HepG2 (cell line): ENCODE data around the gene SGMS1. TPM values are rescaled to one million over a fixed set of nuclear protein-coding genes. Genes with fewer than 3 reads are reported as not detected.

ENCODE experiments used
- ATAC-seq: fragments of 200-7000 bp; cut with Tn5 transposase; 3 replicates; pipeline ENCODE4 v1.9.1; 2020; ENCODE audit warnings: mild to moderate bottlenecking, moderate library complexity
- BruUV-seq: library from RNA; stranded (reverse); fragments of 400-500 nt; replicated peaks from 2 replicates; lab custom pipeline; 2021; lab: Mats Ljungman, UMichigan
- CTCF ChIA-PET: fragments of 300-600 bp; formaldehyde crosslinking; extraction: SDS; loops from one replicate; lab custom pipeline; 2021; ENCODE audit warnings: low total read pairs, inconsistent platforms, low intra/inter-chr PET ratio; lab: Yijun Ruan, JAX
- POLR2A ChIA-PET: fragments of 350-600 bp; sonication (Branson Sonifier 250); formaldehyde crosslinking; loops from one replicate; lab custom pipeline; 2020; ENCODE audit warnings: antibody characterized with exemption, inconsistent platforms; lab: Yijun Ruan, JAX
- DNase-seq: peaks from one replicate; pipeline ENCODE4 v3.0.0-alpha.2; 2015; ENCODE audit warnings: low spot score
- FAIRE-seq: peaks from 3 replicates; lab custom pipeline; 2011; peaks lifted over from hg19 to GRCh38; lab: Jason Lieb, UNC
- H2AFZ ChIP-seq: one replicate; pipeline ENCODE4 v1.6.1; 2011; ENCODE audit warnings: low read length, inconsistent platforms
- H3K27ac ChIP-seq: fragments of 300-600 bp; 3 replicates; pipeline ENCODE4 v1.8.0; 2011; ENCODE audit warnings: mixed run types, mild to moderate bottlenecking, mixed read lengths, low read length, inconsistent platforms; ENCODE audit not compliant: insufficient read depth; ENCODE audit errors: extremely low read length
- H3K27me3 ChIP-seq, 2 experiments: fragments of 200-600 bp in 1 of 2; 2 replicates in 1 of 2; 3 replicates in 1 of 2; pipeline versions ENCODE4 v1.6.0 to v1.8.0; 2011; ENCODE audit warnings: low read length in 2 of 2, mild to moderate bottlenecking in 2 of 2, moderate library complexity in 2 of 2, inconsistent platforms in 1 of 2; ENCODE audit not compliant: insufficient read depth in 2 of 2, control insufficient read depth in 1 of 2
- H3K36me3 ChIP-seq, 2 experiments: fragments of 200-600 bp in 1 of 2; replicated peaks in 1 of 2; 2 replicates in 1 of 2; 3 replicates in 1 of 2; pipeline versions ENCODE4 v1.5.1 to v1.8.0; 2011; ENCODE audit warnings: low read length in 2 of 2, inconsistent platforms in 1 of 2; ENCODE audit not compliant: insufficient read depth in 2 of 2, control insufficient read depth in 1 of 2
- H3K4me1 ChIP-seq: 2 replicates; pipeline ENCODE4 v1.5.1; 2012; ENCODE audit warnings: low read length, inconsistent platforms; ENCODE audit not compliant: insufficient read depth
- H3K4me2 ChIP-seq: 2 replicates; pipeline ENCODE4 v1.6.0; 2011; ENCODE audit warnings: low read depth, low read length, inconsistent platforms
- H3K4me3 ChIP-seq, 3 experiments: fragments of 200-600 bp in 1 of 3; sonication (generic), shearing (Covaris generic) in 1 of 3; replicated peaks in 1 of 3; 2 replicates each; pipeline ENCODE4 v1.5.1; 2011 to 2016; ENCODE audit warnings: low read length in 3 of 3, inconsistent platforms in 2 of 3, low read depth in 2 of 3, mild to moderate bottlenecking in 2 of 3, control low read depth in 1 of 3, mixed read lengths in 1 of 3; ENCODE audit not compliant: insufficient read depth in 1 of 3
- H3K79me2 ChIP-seq: one replicate; pipeline ENCODE4 v1.6.1; 2011; ENCODE audit warnings: low read length, inconsistent platforms; ENCODE audit not compliant: insufficient read depth
- H3K9ac ChIP-seq: 2 replicates; pipeline ENCODE4 v1.6.0; 2011; ENCODE audit warnings: mild to moderate bottlenecking, low read depth, low read length, inconsistent platforms; ENCODE audit not compliant: insufficient read depth
- H3K9me3 ChIP-seq: 2 replicates; pipeline ENCODE4 v1.5.1; 2012; ENCODE audit warnings: mild to moderate bottlenecking, low read length
- H4K20me1 ChIP-seq: 2 replicates; pipeline ENCODE4 v1.6.0; 2011; ENCODE audit warnings: inconsistent platforms, mild to moderate bottlenecking, low read length, moderate library complexity; ENCODE audit not compliant: insufficient read depth
- ARNT2 ChIP-seq: sonication (generic); formaldehyde crosslinking; IDR thresholded peaks from 2 replicates; pipeline ENCODE4 v1.8.0; 2022; ENCODE audit warnings: mild to moderate bottlenecking, low read depth, missing genetic modification reagents, moderate library complexity
- ATF7 ChIP-seq, 2 experiments: fragments of 450-650 bp in 1 of 2; sonication (generic) in 1 of 2; formaldehyde crosslinking in 1 of 2; IDR thresholded peaks; 2 replicates each; pipeline versions ENCODE4 v1.4.0 to v1.6.1; 2016 to 2020; ENCODE audit warnings: antibody characterized with exemption in 1 of 2, mild to moderate bottlenecking in 1 of 2, missing genetic modification reagents in 1 of 2
- EZH2 ChIP-seq: conservative IDR thresholded peaks from 2 replicates; pipeline ENCODE4 v1.6.1; 2012; ENCODE audit warnings: mild to moderate bottlenecking, low read depth, low read length, moderate library complexity
- KDM5B ChIP-seq: sonication (generic); formaldehyde crosslinking; IDR thresholded peaks from 2 replicates; pipeline ENCODE4 v1.4.0; 2020; ENCODE audit warnings: missing genetic modification reagents, mild to moderate bottlenecking, borderline replicate concordance
- KIAA2018 ChIP-seq: sonication (generic); formaldehyde crosslinking; IDR thresholded peaks from 2 replicates; pipeline ENCODE4 v1.5.0; 2020; ENCODE audit warnings: mild to moderate bottlenecking, missing genetic modification reagents, borderline replicate concordance
- NFE2 ChIP-seq: sonication (generic); formaldehyde crosslinking; IDR thresholded peaks from 2 replicates; pipeline ENCODE4 v1.4.0; 2020; ENCODE audit warnings: missing genetic modification reagents
- PHF21A ChIP-seq: sonication (generic); formaldehyde crosslinking; IDR thresholded peaks from 2 replicates; pipeline ENCODE4 v1.5.0; 2020; ENCODE audit warnings: mild to moderate bottlenecking, missing genetic modification reagents
- POLR2G ChIP-seq: fragments of 200-400 bp; formaldehyde crosslinking; IDR thresholded peaks from 2 replicates; pipeline ENCODE4 v1.6.1; 2018; ENCODE audit warnings: mild to moderate bottlenecking, low read depth, low read length, moderate library complexity
- SP4 ChIP-seq: sonication (generic); formaldehyde crosslinking; IDR thresholded peaks from 2 replicates; pipeline ENCODE4 v1.8.1; 2023; ENCODE audit warnings: mild to moderate bottlenecking, missing genetic modification reagents
- STAT5B ChIP-seq: sonication (generic); formaldehyde crosslinking; IDR thresholded peaks from 2 replicates; pipeline ENCODE4 v1.4.0; 2020; ENCODE audit warnings: missing genetic modification reagents
- TIGD3 ChIP-seq: sonication (generic); formaldehyde crosslinking; IDR thresholded peaks from 2 replicates; pipeline ENCODE4 v1.5.1; 2020; ENCODE audit warnings: mild to moderate bottlenecking, missing genetic modification reagents, borderline replicate concordance
- YY1 ChIP-seq: IDR thresholded peaks from 2 replicates; pipeline ENCODE4 v1.6.1; 2011; ENCODE audit warnings: low read length, low read depth, moderate library complexity, mild to moderate bottlenecking; ENCODE audit not compliant: insufficient read depth, insufficient replicate concordance
- ZBTB8A ChIP-seq: sonication (generic); formaldehyde crosslinking; IDR thresholded peaks from 2 replicates; pipeline ENCODE4 v1.4.0; 2020; ENCODE audit warnings: mild to moderate bottlenecking, low read depth, missing genetic modification reagents, borderline replicate concordance
- ZNF563 ChIP-seq: sonication (generic); formaldehyde crosslinking; IDR thresholded peaks from 2 replicates; pipeline ENCODE4 v1.8.0; 2022; ENCODE audit warnings: mild to moderate bottlenecking, moderate library complexity, missing genetic modification reagents
- WGBS: methylation state at CpG from one replicate; pipeline ENCODE4 v1.1.6; 2017; ENCODE audit warnings: low lambda C conversion rate; 5-methylcytosine and 5-hydroxymethylcytosine counted together
- in situ Hi-C: cut with HindIII; loops from 2 replicates; pipeline ENCODE4 v1.10.0; 2017; ENCODE audit warnings: low pct_unique_long_range_greater_than_20kb; ENCODE audit not compliant: extremely low pct_ligation_motif_present
- intact Hi-C: fragments of 100-400 bp; cut with micrococcal nuclease; formaldehyde crosslinking; loops from one replicate; pipeline ENCODE4 v1.10.0; 2022; ENCODE audit not compliant: unreplicated experiment
- polyA plus RNA-seq, 8 experiments: library from polyadenylated mRNA; depleted of rRNA in 3 of 8; stranded (reverse) in 7 of 8; unstranded in 1 of 8; fragments of >200 nt; fragmentation: Illumina TruSeq in 4 of 8; extraction: Trizol in 4 of 8; gene quantifications; 2 replicates each; pipeline versions ENCODE4 v1.2.1 to v1.2.3, GENCODE V29; 2011 to 2016; ENCODE audit warnings: low read depth in 4 of 8, missing spikeins in 1 of 8, mixed read lengths in 1 of 8; ENCODE audit not compliant: insufficient read depth in 1 of 8
- total RNA-seq, 5 experiments: library from RNA; depleted of rRNA; stranded (reverse); fragments of >200 nt; fragmentation: Illumina TruSeq; extraction: Trizol; gene quantifications; 2 replicates each; pipeline ENCODE4 v1.2.3, GENCODE V29; 2016; ENCODE audit warnings: low read depth in 1 of 5

The SGMS1 gene
- total and polyA plus RNA-seq, 2 of the 13 experiments (the other 11 are each of a cell fraction or from before 2014, with no cell fraction given), result 6.5 to 15.1 TPM

GRCh38 chr10:50624866-50625501 is 1.2 kb upstream of the SGMS1 start:
- CTCF ChIA-PET, result interaction anchor here (1.3 to 1.4 kb wide), 2 partner anchors 63 to 257 kb away, joined by 4 to 8 read pairs; no protein-coding TSS in a partner anchor
- TSS peak; percentile 62 for BruUV-seq
- TF ChIP-seq PHF21A (no peak; the same call in none of the 2 replicates), YY1 (peak; percentile 92), EZH2 (no peak), ARNT2 (peak; percentile 56; the same call in 1 of the 2 replicates), STAT5B (CRISPR knock-in tag) (no peak), NFE2 (CRISPR knock-in tag) (no peak), POLR2G (peak; percentile 85), KDM5B (peak; percentile 85; the same call in 1 of the 2 replicates), TIGD3 (CRISPR knock-in tag) (no peak), ATF7 (IDR thresholded peaks at IDR 0.05) (no peak), ATF7 (CRISPR knock-in tag; IDR thresholded peaks at IDR 0.05) (no peak), KIAA2018 (no peak), SP4 (CRISPR knock-in tag) (no peak), ZNF563 (CRISPR knock-in tag) (peak; percentile 92), ZBTB8A (no peak)

More at GRCh38 chr10:50624866-50625501, 1.2 kb upstream of the SGMS1 start:
- FAIRE-seq (peak; percentile 15), ATAC-seq (peak; percentile 78), DNase-seq (peak; percentile 81)
- WGBS, result 1% methylated on average over 14 of the region's 58 CpGs
- peak overlapping the region; percentile 64 to 88 (median 86) for H3K4me3 ChIP-seq
- H3K36me3 ChIP-seq, result no peaks in the 10 kb centered on the region
- POLR2A ChIA-PET, result interaction anchor here (0.7 to 4.6 kb wide), 21 partner anchors 9 to 257 kb away, joined by 3 to 34 read pairs (median 5); partner anchors contain the start of gene ASAH2B
- H3K27ac ChIP-seq, result peak overlapping the region; percentile 99
- H3K4me1 ChIP-seq, result peaks cover 27% of the 10 kb centered on the region
- no peaks in the 10 kb centered on the region; a peak in 1 of 5 replicates for H3K27me3 ChIP-seq
- intact Hi-C loops, result loop anchor here (1.0 to 10.0 kb wide), 4 partner anchors 53 to 258 kb away; no protein-coding TSS in a partner anchor
- in situ Hi-C loops, result loop anchor here (5.0 kb wide), 1 partner anchor 63 kb away; no protein-coding TSS in a partner anchor
- peaks cover 32% of the 10 kb centered on the region for H3K79me2 ChIP-seq
- no peak overlapping the region for H2AFZ ChIP-seq
- H3K9ac ChIP-seq, result peak overlapping the region; percentile 94
- peak overlapping the region; percentile 88 for H3K4me2 ChIP-seq
- peaks cover 8% of the 10 kb centered on the region for H4K20me1 ChIP-seq
- no peaks in the 10 kb centered on the region for H3K9me3 ChIP-seq
